ENCODE results near the gene ZFYVE28.

Gene ZFYVE28

DNA sequence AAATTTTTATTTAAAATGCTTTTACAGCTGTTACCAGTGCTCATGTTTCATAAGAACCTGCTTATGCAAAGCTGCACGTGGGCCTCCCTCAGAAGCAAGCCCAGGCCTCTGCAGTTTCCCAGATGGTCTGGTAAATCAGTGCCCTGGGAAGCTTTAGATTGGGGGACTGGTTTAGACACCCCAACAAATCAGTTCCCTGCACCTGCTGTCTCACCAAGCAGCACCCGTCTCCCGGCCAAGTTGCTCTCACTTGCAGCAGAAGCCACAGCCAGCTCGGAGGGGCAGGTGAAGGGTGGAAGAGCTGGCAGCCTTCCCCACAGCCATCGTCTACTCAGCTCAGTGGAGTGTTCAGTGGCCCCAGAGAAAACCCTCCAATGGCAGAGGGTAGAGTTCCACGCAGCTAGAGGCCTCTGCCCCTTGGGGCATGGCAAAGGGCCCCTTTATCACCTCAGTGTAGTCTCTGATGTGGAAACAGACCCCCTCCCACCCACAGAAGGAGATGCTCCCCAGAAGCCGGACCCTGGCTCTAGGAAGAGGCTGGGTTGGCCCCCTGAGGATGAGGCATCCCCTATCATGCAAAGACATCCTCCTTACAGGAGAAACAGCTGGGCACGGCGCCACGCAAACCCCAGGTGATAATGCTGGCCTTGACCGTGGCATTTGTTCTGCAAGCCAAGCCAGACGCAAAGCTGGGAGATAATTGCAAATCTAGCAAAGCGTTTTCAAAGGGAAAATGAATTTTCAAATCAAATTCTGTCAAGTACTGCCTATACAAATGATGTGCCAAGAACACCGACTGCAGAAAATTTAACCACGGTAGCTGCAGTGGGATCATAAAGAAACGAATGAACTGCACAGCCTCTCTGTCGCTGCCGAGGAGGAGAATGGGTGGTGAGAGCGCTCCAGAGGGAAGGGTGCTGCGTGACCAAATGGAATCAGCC is 51.9 kb downstream of the ZFYVE28 start:
- DNase-seq, result no peak

DNA sequence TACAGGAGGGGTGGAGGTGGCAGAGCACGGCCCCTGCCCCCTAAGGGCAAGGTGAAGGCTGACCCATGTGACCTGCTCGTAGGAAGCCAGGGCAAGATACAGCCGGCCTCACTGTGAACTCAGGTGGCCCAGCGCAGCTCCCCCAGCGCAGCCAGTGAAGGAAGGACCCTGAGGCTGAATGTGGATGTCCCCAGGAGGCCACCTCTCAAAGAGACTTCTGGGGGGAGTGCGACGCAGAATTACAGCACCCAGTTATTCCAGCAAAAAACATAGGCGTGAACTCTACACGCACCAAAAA is 52.6 kb downstream of the ZFYVE28 start:
- DNase-seq, result no peak

DNA sequence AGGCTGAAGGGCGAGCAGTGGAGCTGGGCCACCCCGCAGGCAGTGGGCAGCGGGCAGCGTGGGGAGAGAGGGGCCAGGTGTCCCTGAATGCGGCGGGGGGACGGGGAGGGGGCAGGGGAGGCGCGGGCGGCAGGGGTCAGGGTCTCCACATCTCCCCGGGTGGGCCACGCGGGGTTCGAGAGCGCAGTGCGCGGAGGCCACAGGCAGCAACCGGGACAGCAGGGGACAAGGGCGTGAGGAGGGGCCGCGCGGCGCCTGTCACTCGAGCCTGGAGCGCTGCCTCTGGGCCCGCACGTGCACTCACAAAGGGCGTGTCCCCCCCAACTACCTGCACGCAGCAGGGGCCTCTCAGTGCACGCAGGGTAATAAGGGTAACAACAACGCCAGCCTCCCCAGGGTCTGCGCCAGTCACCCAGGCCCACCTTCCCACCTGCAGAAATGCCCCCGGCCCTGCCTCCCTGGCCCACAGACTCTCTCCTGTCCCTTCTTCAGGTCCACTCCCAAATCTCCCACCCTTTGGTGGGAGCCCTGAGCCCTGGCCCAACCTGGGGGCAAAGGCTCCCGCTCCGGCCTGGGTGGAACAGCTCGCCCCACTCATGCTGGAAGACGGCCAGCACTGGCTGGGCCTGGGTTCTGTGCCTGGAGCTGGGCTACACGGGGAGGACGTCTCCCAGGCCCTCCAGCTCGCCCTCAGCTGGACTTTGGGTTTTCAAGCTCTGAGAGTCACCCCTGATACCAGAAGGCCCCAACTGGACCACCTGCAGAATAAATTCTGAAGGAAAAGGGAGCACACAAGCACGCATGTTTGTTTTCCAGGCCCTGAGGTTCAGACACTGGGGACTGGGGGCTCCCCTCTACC is 53.2 kb downstream of the ZFYVE28 start:
- no peak for DNase-seq

DNA sequence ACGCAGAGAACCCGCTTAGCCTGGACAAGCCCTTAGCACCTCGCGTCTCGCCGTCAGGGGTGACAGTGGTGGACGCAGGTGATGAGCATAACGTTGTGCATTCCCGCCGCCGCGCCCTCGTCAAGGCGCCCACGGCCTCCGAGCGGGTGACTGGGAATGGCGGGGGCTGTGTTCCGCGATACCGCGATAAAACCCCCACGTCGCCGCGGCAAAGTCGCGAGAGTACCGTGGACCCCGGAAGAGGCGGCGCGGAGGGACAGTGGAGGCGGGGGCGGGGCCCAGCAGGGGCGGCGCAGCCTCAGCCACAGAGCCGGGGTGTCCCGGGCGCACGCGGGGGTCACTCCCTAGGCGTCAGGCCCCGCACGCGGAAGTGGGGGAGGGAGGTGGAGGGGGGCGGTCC is 53.8 kb downstream of the ZFYVE28 start:
- no peak for DNase-seq

DNA sequence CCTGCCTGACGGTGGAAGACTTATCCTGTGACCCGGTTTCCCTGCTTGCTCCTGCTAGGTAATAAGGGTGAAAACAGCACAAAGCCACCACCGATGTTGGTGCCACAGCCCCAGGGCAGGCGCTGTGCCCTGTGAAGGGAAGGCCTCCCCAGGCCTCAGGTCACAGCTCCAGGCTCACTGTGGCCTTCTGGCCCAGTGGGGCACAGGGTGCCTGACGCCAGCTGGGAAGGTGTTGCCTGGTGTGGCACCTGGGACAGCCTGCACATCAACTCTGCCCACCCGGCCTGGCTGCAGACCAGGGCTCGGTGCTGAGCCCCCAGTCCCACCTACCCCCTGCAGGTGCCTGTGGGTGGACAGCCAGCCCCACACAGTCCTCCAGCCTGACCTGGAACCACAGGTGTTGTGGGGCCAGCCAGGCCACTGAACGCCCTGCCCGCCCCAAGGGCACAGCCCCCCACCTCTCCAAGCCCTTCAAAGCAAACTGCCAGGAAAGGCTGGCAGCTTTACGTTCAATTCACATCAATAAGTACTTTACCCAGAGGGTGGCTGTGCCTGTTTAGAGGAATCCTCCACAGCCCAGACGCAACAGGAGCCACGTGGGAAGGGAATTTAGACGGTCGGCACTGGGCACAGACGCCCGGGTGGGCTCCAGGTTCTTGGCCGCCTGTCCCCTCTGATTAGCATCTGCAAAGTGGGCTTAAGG is 54.3 kb downstream of the ZFYVE28 start:
- DNase-seq, result no peak

DNA sequence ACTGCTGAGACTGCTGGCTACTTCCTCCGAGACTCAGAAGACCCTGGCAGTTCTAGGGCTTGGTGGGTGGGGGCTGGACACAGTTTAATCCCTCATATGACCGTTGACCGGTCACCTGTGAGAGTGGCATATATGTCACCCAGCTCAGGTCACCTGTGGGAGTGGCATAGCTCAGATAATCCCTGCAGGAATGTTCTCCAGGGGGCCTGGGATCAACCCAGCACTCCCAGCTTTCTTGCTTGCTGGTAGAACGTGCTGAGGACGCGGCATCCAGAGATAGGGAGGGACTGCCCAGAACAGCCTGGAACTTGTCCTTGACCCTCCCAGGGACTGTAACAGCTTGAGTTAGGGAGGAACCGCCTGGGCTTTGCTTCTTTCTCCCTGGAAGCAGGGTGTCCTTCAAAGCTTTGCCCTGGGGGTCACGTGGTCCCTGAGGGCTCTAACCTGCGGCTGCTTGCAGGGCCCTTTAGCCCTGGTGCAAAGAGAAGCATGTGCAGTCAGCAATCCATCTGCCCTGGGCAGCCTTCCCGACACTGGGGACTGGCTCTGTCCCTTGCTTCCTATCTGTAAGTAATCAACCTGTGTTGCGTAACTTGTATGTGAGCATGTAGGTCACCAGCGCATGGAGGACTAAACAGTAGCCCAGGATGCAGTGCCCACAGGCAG is 55.3 kb downstream of the ZFYVE28 start:
- no peak for DNase-seq

DNA sequence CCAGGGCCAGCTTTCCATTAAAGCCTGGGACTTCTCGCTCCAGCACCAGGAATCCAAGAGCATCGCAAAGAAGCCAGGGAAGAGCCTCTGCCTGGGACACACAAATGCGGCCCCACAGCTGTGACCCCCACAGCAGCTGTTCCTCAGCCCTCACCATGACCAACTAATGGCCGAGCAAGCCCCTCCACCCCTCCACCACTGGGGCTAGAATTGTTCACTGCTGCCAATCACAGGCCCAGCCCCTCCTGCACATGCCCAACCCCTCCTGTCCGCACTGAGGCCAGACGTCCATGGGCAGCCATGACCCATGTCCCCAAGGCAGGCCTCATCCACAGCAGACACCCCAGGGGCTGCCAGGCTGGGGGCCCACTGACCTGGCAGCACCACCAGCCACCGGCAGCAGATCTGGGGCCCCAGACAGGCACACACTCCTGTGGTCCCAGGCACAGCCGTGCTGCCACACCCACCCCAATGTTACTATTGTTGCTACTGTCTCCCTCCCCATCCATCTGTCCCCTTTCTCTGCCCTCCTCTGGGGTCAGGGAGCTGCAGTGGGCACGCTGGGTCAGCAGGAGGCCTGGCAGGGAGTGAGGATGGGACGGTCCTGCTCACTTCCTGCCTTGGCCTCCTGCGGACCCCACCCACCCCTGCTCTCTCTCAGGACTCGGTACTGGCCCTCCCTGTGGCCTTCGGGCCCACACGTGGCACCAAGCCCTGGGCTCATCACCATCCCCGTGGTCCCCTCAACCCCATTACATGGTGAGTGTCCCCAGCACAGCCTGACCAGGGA is 56.0 kb downstream of the ZFYVE28 start:
- no peak for DNase-seq

DNA sequence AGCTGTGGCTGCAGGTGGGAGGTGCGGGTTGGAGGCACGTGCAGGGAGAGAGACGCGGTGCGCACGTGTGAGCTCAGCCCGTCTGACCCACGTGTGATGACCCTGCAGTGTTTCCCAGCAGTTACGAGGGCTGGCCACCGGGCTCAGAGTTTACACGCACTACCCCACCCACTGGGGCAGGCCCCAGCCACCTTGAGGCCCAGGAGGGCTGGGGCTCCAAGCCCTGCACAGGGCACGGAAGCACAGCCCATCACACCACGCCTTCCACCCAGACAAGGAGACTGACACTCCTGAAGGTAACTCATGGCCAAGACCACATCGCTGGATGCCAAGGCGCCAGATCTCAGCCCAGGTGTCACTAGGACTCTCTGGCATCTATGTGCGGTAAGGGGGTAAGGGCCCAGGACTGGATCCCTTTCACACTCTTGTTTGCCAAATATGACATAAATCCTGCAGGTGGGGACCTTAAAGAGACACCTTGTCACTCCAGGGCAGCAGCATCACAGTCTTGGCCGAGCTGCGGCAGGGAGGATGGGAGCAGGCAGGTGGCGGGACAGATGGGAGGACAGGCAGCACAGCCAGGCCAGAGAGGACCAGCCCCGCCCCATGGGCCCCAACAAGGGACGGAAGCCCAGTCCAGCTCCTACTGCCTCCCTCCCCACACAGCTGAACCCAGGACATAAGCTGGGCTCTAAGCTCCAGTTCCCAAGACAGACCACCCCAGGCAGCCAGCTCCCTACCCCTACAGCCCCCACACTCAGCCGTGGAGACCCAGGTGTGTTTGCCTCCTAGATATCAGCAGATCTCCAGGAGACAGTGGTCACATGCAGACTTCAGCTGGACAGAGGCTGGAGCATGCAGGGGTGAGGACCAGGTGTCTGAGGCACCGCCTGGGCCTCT is 56.8 kb downstream of the ZFYVE28 start:
- DNase-seq, result no peak

DNA sequence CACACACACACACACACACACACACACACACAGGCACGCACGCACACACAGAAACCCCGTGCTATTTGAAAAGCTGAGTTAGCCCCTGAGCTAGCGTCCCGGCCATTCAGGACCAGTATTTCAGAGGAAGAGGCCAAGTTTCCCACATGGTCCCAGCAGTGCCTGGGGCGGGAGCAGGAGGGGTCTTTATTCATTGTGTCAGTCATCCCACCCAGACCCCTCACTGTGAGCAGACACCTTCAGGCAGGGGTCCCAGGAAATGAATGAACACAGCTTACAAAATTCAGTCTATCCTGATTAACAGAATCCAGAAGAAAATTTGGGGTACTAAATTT is 58.1 kb downstream of the ZFYVE28 start:
- no peak for DNase-seq

DNA sequence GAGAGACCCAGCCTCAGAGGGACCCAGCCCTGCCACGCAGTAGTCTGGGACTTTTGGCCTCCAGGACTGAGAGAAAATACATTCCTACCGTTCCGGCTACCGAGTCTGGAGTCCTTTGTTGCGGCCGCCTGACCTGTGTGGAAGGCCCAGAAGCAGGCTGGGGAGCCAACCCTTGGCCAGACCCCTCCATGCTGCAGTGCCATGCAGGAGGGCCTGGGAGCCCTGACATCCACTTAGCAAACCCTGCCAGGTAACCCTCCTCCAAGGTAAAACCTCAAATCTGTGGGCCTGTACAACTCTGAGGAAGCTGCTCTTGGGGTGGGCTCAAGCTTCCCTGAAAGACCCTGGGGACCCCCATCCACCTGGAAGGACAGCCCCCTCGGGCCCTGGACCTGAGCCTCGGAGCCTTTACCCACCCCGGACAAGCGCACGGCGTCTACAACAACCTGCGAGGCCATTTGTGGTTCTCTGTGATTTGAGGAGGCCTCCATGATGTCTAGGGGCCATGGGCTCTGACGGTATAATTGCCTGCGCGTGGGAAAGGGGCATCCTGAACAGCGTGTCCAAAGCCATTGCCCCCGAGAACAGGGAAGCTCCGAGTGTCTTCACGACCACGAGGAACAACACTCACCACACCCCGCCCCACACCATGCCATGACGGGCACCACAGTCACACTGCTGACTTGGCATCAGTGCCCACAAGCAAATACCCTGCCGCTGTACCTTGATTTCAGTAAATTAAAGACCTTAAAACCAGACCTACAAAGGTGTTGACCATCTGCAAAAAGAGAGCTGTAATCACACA is 58.7 kb downstream of the ZFYVE28 start:
- DNase-seq, result no peak

DNA sequence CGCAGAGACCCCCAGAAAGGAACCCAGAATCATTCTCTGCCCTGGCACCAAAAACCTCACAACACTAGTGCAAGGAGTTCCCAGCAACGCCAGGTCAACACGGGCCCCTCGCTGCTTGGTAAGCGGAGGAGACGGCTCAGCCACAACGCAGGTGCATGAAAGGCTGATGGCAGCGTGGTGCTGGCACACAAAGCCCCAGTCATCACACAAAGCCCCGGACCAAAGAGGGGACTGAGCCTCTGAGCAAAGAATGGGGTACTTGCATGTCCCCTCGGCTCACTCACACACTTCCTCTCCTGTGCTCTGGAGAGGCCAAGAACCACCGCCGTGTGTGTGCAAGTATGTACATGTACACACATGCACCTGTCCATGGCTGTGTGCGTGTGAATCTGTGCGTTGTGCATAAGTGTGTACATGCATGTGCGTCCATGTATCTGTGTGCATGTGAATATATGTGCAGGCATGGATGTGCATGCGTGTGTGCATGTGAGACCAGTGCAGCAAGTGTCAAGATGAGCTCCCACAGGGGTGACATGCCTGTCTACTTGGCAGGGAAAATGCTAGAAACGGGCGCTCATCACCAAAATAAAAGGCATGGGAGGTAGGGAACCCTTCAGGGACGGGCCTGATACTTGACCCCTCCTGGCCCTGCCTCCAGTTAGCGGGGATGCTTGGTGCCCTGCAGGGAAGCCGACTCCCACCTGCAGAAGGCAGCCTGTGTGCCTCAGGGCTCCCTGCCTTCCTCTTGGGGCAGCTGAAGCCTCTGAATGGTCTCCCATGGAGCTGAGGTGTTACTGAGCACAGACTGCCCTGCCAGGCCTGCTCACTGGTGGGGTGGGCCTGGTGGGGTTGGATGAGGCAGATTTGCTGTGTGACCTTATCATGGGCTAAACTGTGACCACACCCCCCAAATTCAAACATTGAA is 60.4 kb downstream of the ZFYVE28 start:
- DNase-seq, result no peak

DNA sequence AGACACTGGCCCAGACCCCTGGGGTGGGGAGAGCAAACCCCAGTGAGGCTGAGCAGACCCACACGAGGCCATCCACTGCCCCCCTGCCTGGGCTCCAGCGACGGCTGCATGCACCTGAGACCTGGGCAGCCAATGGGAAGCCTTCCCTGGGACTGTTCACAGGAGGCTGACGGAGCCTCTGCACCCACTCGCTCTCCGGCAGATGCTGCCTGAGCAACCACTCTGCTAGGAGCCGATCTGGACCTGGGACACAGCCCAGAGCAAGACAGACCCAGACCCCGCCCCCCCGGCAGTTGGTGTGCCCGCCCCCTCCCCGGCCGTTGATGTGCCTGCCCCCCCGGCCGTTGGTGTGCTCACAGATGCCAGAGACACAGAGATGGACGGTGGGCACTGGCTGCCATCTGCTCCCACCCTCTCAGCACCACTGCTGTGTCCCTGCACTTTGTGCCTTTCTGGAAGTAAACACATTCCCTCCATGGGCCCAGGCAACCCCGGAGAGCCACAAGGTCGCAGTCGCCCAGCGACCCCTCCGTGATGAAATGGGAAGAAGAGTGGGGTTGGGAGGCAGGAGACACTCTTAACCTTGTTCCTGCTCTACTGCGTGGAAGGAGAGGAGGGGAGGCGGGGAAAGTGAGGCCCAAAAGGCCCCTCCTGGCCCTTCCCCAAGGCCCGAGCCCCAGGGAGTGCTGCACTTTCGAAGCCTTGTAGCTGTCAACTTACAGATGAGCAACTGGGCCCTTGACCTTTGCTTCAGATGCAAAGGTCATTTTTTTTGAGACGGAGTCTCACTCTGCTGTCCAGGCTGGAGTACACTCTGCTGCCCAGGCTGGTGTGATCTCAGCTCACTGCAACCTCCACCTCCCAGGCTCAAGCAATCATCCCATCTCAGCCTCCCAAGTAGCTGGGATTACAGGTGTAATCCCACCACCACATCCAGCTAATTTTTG is 62.0 kb downstream of the ZFYVE28 start:
- DNase-seq, result no peak

DNA sequence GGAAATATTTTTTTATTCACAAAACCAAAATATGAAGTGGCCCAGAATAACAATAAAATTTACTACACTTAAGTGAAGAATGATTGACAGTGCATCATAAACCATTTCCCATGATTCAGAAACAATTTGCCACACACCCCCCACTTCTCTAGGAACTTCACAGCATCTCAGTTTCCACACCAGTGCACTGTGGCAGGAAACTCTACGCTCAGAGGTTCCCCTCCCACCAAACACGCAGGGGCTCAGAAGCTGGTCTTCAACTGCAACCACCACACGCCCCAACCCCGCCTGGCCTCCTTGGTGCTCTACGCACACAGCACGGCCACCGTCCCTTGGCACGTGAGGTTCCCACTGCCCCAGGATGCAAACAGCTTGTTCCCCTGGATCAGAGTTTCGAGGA is 63.7 kb downstream of the ZFYVE28 start:
- no peak for DNase-seq

DNA sequence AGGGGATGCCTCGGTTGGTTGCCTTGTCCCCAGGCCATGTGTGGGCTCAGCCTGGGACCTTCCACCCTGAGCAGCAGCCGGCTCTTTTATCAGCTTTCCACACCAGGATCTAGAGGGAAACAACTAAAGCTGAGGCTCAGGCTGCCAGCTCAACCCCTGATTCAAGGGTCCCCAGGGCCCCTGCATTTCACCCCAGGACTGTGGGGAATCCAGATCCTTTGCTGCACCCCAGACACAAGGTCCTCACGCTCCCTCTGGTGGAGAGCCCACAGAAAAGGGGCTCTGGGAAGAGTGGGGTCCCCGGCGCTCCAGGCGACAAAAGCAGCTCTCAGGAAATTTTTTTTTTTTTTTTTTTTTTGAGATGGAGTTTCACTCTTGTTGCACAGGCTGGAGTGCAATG is 64.3 kb downstream of the ZFYVE28 start:
- DNase-seq, result no peak

DNA sequence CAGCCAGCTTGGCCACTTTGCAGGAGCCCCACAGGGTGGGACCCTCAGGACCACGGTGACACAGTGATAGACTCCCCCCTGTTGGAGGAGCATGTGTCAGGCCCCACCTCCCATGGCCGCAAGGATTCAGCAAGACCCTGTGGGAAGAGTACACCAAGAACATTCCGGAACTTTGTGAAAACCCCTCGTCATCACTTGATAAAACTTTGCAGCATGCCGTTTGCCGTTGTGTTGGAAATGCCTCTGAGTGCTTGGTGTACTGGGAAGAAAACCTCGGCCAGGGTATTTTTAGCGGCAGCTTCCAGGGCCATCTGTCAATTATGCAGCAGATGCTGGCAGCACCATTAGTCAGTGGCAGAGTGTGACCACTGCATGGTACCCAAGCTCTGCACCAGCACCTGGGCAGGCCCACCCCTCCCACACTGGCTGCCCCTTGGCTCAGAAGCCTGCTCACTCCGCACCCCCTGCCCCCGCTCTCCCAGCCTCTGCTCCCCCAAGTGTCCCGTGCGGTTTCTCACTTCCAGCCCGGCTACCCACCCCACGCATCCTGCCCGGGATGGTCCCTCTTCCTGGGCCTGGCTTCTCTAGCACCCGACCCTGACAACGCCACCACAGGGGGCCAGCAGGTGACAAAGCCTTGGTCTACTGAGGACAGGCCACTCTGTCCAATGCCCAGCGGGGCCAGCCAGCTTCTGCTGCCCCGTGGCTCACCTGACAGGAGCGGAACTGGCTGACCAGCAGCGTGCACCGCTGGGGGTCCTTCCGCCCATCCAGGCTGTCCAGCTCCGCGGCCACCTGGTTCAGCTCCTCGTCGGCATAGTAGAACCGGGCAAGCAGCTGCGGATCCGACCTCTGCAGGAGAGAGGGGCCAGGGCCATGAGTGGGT is 65.0 kb downstream of the ZFYVE28 start:
- DNase-seq, result no peak

DNA sequence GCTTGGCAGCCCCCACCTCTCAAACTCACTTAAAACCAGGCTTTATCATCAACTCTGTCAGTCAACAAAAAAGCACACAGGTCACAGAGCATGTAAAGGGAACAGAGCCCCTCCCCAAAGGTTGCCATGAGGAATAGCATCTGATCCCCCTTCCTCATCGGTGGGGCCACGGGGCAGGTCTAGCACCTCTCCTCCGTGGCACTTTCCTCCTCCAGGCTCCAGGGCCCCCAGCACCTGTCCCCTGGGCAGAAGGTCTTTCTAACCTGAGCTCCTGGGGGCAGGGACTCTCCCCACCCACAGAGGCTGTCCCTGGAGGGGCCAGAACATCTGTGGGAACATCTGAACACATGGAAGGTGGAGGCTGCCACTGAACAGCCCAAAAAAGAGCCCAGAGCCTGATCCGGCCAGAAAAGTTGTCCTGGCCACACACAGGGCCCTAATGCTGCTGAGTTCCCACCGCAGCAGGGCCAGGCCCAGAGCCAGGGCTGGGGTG is 65.7 kb downstream of the ZFYVE28 start:
- DNase-seq, result no peak

DNA sequence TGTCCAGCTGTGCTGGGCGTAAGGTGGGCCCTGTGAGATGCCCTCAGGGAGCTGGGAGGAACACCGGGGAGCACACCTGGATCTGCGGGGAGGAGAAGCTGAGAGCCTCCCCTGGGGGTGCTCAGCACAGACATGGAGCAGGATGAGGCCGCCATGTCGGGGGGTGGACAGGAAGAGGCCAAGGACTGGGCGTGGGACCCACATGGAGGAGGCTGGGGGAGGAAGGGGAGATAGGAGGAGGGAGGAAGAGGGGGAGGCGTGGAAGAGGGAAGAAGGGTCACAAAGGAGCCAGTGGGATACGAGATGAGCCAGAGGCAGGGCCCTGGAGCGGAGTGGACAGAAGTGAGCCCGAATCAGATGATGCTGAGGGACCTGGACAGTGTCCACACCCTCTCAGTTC is 66.3 kb downstream of the ZFYVE28 start:
- DNase-seq, result no peak
